WTC11 (cell line): ENCODE data around the gene PCSK5. TPM values are rescaled to one million over a fixed set of nuclear protein-coding genes. Genes with fewer than 3 reads are reported as not detected.

Source experiments
- ATAC-seq: fragments of 200-7000 bp; cut with Tn5 transposase; 2 replicates; pipeline ENCODE4 v1.10.0; 2021; ENCODE audit warnings: mild to moderate bottlenecking, moderate library complexity
- CTCF ChIA-PET: fragments of 300-600 bp; sonication (Branson Sonifier 250); formaldehyde crosslinking; loops from one replicate; lab custom pipeline; 2021; ENCODE audit warnings: antibody characterized with exemption; lab: Charles Lee
- POLR2A ChIA-PET: fragments of 350-600 bp; sonication (Branson Sonifier 250); formaldehyde crosslinking; loops from one replicate; lab custom pipeline; 2021; ENCODE audit warnings: antibody characterized with exemption; lab: Charles Lee
- DNase-seq: peaks from one replicate; pipeline ENCODE4 v3.0.0; 2021; ENCODE audit warnings: low spot score
- H3K27ac Mint-ChIP-seq: 2 replicates; pipeline ENCODE4 v1.8.0; 2021; ENCODE audit warnings: mixed read lengths
- H3K27me3 Mint-ChIP-seq: 2 replicates; pipeline ENCODE4 v1.8.0; 2021; ENCODE audit warnings: low read depth, mild to moderate bottlenecking, moderate library complexity, mixed read lengths
- H3K36me3 Mint-ChIP-seq: 2 replicates; pipeline ENCODE4 v1.8.0; 2021; ENCODE audit warnings: mixed read lengths
- H3K4me1 Mint-ChIP-seq: 2 replicates; pipeline ENCODE4 v1.8.0; 2022; ENCODE audit warnings: mixed read lengths
- H3K4me3 Mint-ChIP-seq: 2 replicates; pipeline ENCODE4 v1.8.0; 2021; ENCODE audit warnings: mild to moderate bottlenecking, moderate library complexity, mixed read lengths
- H3K9me3 Mint-ChIP-seq: 2 replicates; pipeline ENCODE4 v1.8.0; 2021; ENCODE audit warnings: mixed read lengths
- EMX1 ChIP-seq: fragments of 250-450 bp; sonication (Bioruptor Pico); IDR thresholded peaks from 2 replicates; pipeline ENCODE4 v1.8.0; 2021; ENCODE audit warnings: mild to moderate bottlenecking
- ETV6 ChIP-seq: sonication (generic); formaldehyde crosslinking; IDR thresholded peaks from 2 replicates; pipeline ENCODE4 v1.8.1; 2022; ENCODE audit warnings: mild to moderate bottlenecking, missing genetic modification reagents
- FOXP1 ChIP-seq: sonication (generic); formaldehyde crosslinking; IDR thresholded peaks from 2 replicates; pipeline ENCODE4 v1.8.0; 2022; ENCODE audit warnings: missing genetic modification reagents, mild to moderate bottlenecking, moderate library complexity, borderline replicate concordance
- HMGA2 ChIP-seq: fragments of 250-450 bp; sonication (Bioruptor Pico); IDR thresholded peaks from 2 replicates; pipeline ENCODE4 v1.4.0; 2021; ENCODE audit warnings: mild to moderate bottlenecking, moderate library complexity
- JAZF1 ChIP-seq: fragments of 250-450 bp; sonication (Bioruptor Pico); IDR thresholded peaks from 2 replicates; pipeline ENCODE4 v1.9.0; 2021; ENCODE audit warnings: moderate library complexity, mild to moderate bottlenecking, inconsistent platforms
- MYBL2 ChIP-seq: sonication (generic); formaldehyde crosslinking; IDR thresholded peaks from 2 replicates; pipeline ENCODE4 v1.8.1; 2023; ENCODE audit warnings: mild to moderate bottlenecking, moderate library complexity, missing genetic modification reagents
- NR2C2 ChIP-seq: sonication (generic); formaldehyde crosslinking; IDR thresholded peaks from 2 replicates; pipeline ENCODE4 v1.8.0; 2022; ENCODE audit warnings: mild to moderate bottlenecking, missing genetic modification reagents
- PRRX2 ChIP-seq: fragments of 250-450 bp; sonication (Bioruptor Pico); IDR thresholded peaks from 2 replicates; pipeline ENCODE4 v1.8.0; 2021; ENCODE audit warnings: mild to moderate bottlenecking
- SMAD4 ChIP-seq: sonication (generic); formaldehyde crosslinking; IDR thresholded peaks from 2 replicates; pipeline ENCODE4 v1.8.0; 2022; ENCODE audit warnings: mild to moderate bottlenecking, missing genetic modification reagents
- SP1 ChIP-seq: sonication (generic); formaldehyde crosslinking; conservative IDR thresholded peaks from 2 replicates; pipeline ENCODE4 v1.8.1; 2022; ENCODE audit warnings: missing genetic modification reagents
- ZBTB21 ChIP-seq: sonication (generic); formaldehyde crosslinking; IDR thresholded peaks from 2 replicates; pipeline ENCODE4 v1.8.1; 2023; ENCODE audit warnings: mild to moderate bottlenecking, missing genetic modification reagents, borderline replicate concordance
- total RNA-seq: library from RNA; stranded (reverse); gene quantifications from 3 replicates; pipeline ENCODE4 v1.2.3, GENCODE V29; 2021
- TF ChIP-seq, protein P1 (sequence below): fragments of 250-450 bp; sonication (Bioruptor Pico); IDR thresholded peaks from 2 replicates; pipeline ENCODE4 v1.9.0; 2021; ENCODE audit warnings: mild to moderate bottlenecking, borderline replicate concordance
- TF ChIP-seq, protein P2 (sequence below): sonication (generic); formaldehyde crosslinking; IDR thresholded peaks from 2 replicates; pipeline ENCODE4 v1.8.1; 2022; ENCODE audit warnings: low read depth, missing genetic modification reagents, borderline replicate concordance
- TF ChIP-seq, protein P3 (sequence below): sonication (generic); formaldehyde crosslinking; IDR thresholded peaks from 2 replicates; pipeline ENCODE4 v1.8.0; 2022; ENCODE audit warnings: mild to moderate bottlenecking, missing genetic modification reagents
- TF ChIP-seq, protein P4 (sequence below): sonication (generic); formaldehyde crosslinking; IDR thresholded peaks from 2 replicates; pipeline ENCODE4 v1.8.0; 2023; ENCODE audit warnings: mild to moderate bottlenecking, missing genetic modification reagents
- TF ChIP-seq, protein P5 (sequence below): fragments of 250-450 bp; sonication (Bioruptor Pico); IDR thresholded peaks from 2 replicates; pipeline ENCODE4 v1.9.0; 2021; ENCODE audit warnings: mild to moderate bottlenecking
- TF ChIP-seq, protein P6 (sequence below): sonication (generic); formaldehyde crosslinking; IDR thresholded peaks from 2 replicates; pipeline ENCODE4 v1.8.1; 2022; ENCODE audit warnings: low read depth, mild to moderate bottlenecking, moderate library complexity, missing genetic modification reagents, borderline replicate concordance
- TF ChIP-seq, protein P7 (sequence below): sonication (generic); formaldehyde crosslinking; IDR thresholded peaks from 2 replicates; pipeline ENCODE4 v1.8.1; 2023; ENCODE audit warnings: mild to moderate bottlenecking, missing genetic modification reagents, moderate library complexity
- TF ChIP-seq, protein P8 (sequence below): fragments of 250-450 bp; sonication (Bioruptor Pico); IDR thresholded peaks from 2 replicates; pipeline ENCODE4 v1.9.0; 2021; ENCODE audit warnings: moderate library complexity, mild to moderate bottlenecking, inconsistent platforms, borderline replicate concordance
- TF ChIP-seq, protein P9 (sequence below): sonication (generic); formaldehyde crosslinking; IDR thresholded peaks from 2 replicates; pipeline ENCODE4 v1.8.0; 2022; ENCODE audit warnings: mild to moderate bottlenecking, missing genetic modification reagents
- TF ChIP-seq, protein P10 (sequence below): fragments of 250-450 bp; sonication (Bioruptor Pico); IDR thresholded peaks from 2 replicates; pipeline ENCODE4 v1.9.0; 2021; ENCODE audit warnings: mild to moderate bottlenecking

The PCSK5 gene
- total RNA-seq, 1 experiment from 2014 or later, result 30.6 TPM

DNA sequence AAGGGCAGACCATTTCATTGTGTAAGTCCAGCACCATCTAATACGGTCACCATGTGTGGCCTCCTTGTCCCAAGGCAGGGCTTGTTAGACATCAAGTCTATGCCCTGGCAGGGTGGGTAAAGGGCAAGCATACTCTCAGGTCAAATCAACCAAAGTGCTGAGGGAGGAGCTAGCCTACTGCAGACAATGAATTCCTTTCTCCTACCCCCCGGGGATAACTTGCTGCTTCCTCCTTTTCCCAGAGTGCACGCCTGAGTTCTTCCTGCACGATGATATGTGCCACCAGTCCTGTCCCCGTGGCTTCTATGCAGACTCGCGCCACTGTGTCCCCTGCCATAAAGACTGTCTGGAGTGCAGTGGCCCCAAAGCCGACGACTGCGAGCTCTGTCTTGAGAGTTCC, 432.3 kb downstream of the PCSK5 start (continued):
- TF ChIP-seq, protein P1, sequence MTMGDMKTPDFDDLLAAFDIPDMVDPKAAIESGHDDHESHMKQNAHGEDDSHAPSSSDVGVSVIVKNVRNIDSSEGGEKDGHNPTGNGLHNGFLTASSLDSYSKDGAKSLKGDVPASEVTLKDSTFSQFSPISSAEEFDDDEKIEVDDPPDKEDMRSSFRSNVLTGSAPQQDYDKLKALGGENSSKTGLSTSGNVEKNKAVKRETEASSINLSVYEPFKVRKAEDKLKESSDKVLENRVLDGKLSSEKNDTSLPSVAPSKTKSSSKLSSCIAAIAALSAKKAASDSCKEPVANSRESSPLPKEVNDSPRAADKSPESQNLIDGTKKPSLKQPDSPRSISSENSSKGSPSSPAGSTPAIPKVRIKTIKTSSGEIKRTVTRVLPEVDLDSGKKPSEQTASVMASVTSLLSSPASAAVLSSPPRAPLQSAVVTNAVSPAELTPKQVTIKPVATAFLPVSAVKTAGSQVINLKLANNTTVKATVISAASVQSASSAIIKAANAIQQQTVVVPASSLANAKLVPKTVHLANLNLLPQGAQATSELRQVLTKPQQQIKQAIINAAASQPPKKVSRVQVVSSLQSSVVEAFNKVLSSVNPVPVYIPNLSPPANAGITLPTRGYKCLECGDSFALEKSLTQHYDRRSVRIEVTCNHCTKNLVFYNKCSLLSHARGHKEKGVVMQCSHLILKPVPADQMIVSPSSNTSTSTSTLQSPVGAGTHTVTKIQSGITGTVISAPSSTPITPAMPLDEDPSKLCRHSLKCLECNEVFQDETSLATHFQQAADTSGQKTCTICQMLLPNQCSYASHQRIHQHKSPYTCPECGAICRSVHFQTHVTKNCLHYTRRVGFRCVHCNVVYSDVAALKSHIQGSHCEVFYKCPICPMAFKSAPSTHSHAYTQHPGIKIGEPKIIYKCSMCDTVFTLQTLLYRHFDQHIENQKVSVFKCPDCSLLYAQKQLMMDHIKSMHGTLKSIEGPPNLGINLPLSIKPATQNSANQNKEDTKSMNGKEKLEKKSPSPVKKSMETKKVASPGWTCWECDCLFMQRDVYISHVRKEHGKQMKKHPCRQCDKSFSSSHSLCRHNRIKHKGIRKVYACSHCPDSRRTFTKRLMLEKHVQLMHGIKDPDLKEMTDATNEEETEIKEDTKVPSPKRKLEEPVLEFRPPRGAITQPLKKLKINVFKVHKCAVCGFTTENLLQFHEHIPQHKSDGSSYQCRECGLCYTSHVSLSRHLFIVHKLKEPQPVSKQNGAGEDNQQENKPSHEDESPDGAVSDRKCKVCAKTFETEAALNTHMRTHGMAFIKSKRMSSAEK, result no peak
- TF ChIP-seq, protein P2, sequence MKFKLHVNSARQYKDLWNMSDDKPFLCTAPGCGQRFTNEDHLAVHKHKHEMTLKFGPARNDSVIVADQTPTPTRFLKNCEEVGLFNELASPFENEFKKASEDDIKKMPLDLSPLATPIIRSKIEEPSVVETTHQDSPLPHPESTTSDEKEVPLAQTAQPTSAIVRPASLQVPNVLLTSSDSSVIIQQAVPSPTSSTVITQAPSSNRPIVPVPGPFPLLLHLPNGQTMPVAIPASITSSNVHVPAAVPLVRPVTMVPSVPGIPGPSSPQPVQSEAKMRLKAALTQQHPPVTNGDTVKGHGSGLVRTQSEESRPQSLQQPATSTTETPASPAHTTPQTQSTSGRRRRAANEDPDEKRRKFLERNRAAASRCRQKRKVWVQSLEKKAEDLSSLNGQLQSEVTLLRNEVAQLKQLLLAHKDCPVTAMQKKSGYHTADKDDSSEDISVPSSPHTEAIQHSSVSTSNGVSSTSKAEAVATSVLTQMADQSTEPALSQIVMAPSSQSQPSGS (CRISPR knock-in tag), result no peak
- TF ChIP-seq, protein P3, sequence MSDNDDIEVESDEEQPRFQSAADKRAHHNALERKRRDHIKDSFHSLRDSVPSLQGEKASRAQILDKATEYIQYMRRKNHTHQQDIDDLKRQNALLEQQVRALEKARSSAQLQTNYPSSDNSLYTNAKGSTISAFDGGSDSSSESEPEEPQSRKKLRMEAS (CRISPR knock-in tag), result no peak
- TF ChIP-seq, protein P4, sequence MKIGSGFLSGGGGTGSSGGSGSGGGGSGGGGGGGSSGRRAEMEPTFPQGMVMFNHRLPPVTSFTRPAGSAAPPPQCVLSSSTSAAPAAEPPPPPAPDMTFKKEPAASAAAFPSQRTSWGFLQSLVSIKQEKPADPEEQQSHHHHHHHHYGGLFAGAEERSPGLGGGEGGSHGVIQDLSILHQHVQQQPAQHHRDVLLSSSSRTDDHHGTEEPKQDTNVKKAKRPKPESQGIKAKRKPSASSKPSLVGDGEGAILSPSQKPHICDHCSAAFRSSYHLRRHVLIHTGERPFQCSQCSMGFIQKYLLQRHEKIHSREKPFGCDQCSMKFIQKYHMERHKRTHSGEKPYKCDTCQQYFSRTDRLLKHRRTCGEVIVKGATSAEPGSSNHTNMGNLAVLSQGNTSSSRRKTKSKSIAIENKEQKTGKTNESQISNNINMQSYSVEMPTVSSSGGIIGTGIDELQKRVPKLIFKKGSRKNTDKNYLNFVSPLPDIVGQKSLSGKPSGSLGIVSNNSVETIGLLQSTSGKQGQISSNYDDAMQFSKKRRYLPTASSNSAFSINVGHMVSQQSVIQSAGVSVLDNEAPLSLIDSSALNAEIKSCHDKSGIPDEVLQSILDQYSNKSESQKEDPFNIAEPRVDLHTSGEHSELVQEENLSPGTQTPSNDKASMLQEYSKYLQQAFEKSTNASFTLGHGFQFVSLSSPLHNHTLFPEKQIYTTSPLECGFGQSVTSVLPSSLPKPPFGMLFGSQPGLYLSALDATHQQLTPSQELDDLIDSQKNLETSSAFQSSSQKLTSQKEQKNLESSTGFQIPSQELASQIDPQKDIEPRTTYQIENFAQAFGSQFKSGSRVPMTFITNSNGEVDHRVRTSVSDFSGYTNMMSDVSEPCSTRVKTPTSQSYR, result no peak
- no peak for TF ChIP-seq SMAD4 (CRISPR knock-in tag)
- TF ChIP-seq ZBTB21 (CRISPR knock-in tag), result no peak
- no peak for TF ChIP-seq FOXP1 (CRISPR knock-in tag)
- TF ChIP-seq, protein P5, sequence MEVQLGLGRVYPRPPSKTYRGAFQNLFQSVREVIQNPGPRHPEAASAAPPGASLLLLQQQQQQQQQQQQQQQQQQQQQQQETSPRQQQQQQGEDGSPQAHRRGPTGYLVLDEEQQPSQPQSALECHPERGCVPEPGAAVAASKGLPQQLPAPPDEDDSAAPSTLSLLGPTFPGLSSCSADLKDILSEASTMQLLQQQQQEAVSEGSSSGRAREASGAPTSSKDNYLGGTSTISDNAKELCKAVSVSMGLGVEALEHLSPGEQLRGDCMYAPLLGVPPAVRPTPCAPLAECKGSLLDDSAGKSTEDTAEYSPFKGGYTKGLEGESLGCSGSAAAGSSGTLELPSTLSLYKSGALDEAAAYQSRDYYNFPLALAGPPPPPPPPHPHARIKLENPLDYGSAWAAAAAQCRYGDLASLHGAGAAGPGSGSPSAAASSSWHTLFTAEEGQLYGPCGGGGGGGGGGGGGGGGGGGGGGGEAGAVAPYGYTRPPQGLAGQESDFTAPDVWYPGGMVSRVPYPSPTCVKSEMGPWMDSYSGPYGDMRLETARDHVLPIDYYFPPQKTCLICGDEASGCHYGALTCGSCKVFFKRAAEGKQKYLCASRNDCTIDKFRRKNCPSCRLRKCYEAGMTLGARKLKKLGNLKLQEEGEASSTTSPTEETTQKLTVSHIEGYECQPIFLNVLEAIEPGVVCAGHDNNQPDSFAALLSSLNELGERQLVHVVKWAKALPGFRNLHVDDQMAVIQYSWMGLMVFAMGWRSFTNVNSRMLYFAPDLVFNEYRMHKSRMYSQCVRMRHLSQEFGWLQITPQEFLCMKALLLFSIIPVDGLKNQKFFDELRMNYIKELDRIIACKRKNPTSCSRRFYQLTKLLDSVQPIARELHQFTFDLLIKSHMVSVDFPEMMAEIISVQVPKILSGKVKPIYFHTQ, result no peak

DNA sequence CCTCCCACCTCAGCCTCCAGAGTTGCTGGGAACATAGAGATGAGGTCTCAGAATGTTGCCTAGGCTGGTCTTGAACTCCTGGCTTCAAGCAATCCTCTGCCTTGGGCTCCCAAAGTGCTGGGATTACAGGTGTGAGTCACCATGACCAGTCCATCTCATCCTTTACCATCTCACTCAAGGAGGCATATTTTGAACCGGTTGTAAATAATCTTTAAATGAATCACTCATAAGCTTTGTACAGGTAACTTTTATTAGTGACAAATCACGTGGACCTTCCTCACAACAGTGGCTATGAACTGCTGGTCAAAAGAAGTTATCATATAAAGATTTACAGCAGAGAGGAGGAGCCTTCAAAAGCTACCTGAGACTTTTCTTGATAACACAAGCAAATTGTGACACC, 433.0 kb downstream of the PCSK5 start:
- Mint-ChIP-seq H3K4me3 (no peak overlapping the region), H3K27ac (no peak overlapping the region), H3K9me3 (peaks cover 5% of the 10 kb centered on the region; the same call in 1 of the 2 replicates), H3K27me3 (no peaks in the 10 kb centered on the region; the same call in 1 of the 2 replicates), H3K36me3 (no peaks in the 10 kb centered on the region), H3K4me1 (peaks cover 16% of the 10 kb centered on the region)
- no peak for DNase-seq
- POLR2A ChIA-PET, result no interaction called here
- ATAC-seq, result no peak
- CTCF ChIA-PET, result interaction anchor here (0.5 kb wide), 1 partner anchor 14 kb away, joined by 3 read pairs; no protein-coding TSS in a partner anchor
- TF ChIP-seq EMX1 (no peak), PRRX2 (CRISPR knock-in tag) (no peak), JAZF1 (CRISPR knock-in tag) (no peak), NR2C2 (CRISPR knock-in tag) (no peak), HMGA2 (CRISPR knock-in tag) (no peak), MYBL2 (CRISPR knock-in tag) (no peak), ETV6 (CRISPR knock-in tag) (no peak), FOXP1 (CRISPR knock-in tag) (no peak), SP1 (CRISPR knock-in tag) (no peak)
- TF ChIP-seq, protein P6, sequence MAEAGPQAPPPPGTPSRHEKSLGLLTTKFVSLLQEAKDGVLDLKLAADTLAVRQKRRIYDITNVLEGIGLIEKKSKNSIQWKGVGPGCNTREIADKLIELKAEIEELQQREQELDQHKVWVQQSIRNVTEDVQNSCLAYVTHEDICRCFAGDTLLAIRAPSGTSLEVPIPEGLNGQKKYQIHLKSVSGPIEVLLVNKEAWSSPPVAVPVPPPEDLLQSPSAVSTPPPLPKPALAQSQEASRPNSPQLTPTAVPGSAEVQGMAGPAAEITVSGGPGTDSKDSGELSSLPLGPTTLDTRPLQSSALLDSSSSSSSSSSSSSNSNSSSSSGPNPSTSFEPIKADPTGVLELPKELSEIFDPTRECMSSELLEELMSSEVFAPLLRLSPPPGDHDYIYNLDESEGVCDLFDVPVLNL (CRISPR knock-in tag), result no peak
- TF ChIP-seq, protein P7, sequence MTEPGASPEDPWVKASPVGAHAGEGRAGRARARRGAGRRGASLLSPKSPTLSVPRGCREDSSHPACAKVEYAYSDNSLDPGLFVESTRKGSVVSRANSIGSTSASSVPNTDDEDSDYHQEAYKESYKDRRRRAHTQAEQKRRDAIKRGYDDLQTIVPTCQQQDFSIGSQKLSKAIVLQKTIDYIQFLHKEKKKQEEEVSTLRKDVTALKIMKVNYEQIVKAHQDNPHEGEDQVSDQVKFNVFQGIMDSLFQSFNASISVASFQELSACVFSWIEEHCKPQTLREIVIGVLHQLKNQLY, result no peak
- TF ChIP-seq, protein P8, sequence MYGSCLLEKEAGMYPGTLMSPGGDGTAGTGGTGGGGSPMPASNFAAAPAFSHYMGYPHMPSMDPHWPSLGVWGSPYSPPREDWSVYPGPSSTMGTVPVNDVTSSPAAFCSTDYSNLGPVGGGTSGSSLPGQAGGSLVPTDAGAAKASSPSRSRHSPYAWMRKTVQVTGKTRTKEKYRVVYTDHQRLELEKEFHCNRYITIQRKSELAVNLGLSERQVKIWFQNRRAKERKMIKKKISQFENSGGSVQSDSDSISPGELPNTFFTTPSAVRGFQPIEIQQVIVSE, result no peak
- TF ChIP-seq, protein P9, sequence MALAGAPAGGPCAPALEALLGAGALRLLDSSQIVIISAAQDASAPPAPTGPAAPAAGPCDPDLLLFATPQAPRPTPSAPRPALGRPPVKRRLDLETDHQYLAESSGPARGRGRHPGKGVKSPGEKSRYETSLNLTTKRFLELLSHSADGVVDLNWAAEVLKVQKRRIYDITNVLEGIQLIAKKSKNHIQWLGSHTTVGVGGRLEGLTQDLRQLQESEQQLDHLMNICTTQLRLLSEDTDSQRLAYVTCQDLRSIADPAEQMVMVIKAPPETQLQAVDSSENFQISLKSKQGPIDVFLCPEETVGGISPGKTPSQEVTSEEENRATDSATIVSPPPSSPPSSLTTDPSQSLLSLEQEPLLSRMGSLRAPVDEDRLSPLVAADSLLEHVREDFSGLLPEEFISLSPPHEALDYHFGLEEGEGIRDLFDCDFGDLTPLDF (CRISPR knock-in tag), result no peak
- TF ChIP-seq, protein P10, sequence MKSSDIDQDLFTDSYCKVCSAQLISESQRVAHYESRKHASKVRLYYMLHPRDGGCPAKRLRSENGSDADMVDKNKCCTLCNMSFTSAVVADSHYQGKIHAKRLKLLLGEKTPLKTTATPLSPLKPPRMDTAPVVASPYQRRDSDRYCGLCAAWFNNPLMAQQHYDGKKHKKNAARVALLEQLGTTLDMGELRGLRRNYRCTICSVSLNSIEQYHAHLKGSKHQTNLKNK (CRISPR knock-in tag), result no peak
